Heart right ventricle (tissue), 16 donors: ENCODE results near the gene RNF152. TPM values are rescaled to one million over a fixed set of nuclear protein-coding genes. Genes with fewer than 3 reads are reported as not detected.

ENCODE experiments used
- ATAC-seq, 8 donors: fragments of 200-7000 bp; cut with Tn5 transposase; one replicate each; pipeline ENCODE4 v1.9.1; 2020; ENCODE audit warnings: mild to moderate bottlenecking in 8 of 8, moderate library complexity in 8 of 8, moderate number of reproducible peaks in 1 of 8
- DNase-seq, 2 donors: peaks; one replicate each; pipeline ENCODE4 v3.0.0-alpha.2; 2020
- H3K27ac ChIP-seq, 10 donors: fragments of 200-600 bp; sonication (generic) in 2 of 10; one replicate each; pipeline versions ENCODE4 v1.5.0 to v1.8.0; 2020 to 2022; ENCODE audit warnings: mild to moderate bottlenecking in 3 of 10
- H3K27me3 ChIP-seq, 7 donors: fragments of 200-600 bp; one replicate each; pipeline ENCODE4 v1.8.0; 2021 to 2022; ENCODE audit warnings: mild to moderate bottlenecking in 2 of 7
- H3K36me3 ChIP-seq, 9 donors: fragments of 200-600 bp; sonication (generic) in 1 of 9; one replicate each; pipeline versions ENCODE4 v1.5.0 to v1.8.0; 2020 to 2022; ENCODE audit warnings: mild to moderate bottlenecking in 2 of 9
- H3K4me1 ChIP-seq, 9 donors: fragments of 200-600 bp; sonication (generic) in 1 of 9; one replicate each; pipeline versions ENCODE4 v1.5.0 to v1.8.0; 2020 to 2022; ENCODE audit warnings: mild to moderate bottlenecking in 4 of 9
- H3K4me3 ChIP-seq, 10 donors: fragments of 200-600 bp; sonication (generic) in 2 of 10; one replicate each; pipeline versions ENCODE4 v1.5.0 to v1.8.0; 2020 to 2022; ENCODE audit warnings: mild to moderate bottlenecking in 7 of 10, moderate library complexity in 2 of 10
- H3K9me3 ChIP-seq, 11 donors: fragments of 200-600 bp in 10 of 11; sonication (generic) in 2 of 11; one replicate each; pipeline versions ENCODE4 v1.5.0 to v1.8.0; 2013 to 2022; ENCODE audit warnings: mild to moderate bottlenecking in 2 of 11, control low read depth in 1 of 11, moderate library complexity in 1 of 11
- CTCF ChIP-seq, 9 donors: fragments of 200-600 bp; sonication (generic) in 2 of 9; IDR thresholded peaks; one replicate each; pipeline versions ENCODE4 v1.5.0 to v1.8.0; 2021 to 2022; ENCODE audit warnings: antibody characterized with exemption in 9 of 9, mild to moderate bottlenecking in 5 of 9, moderate library complexity in 1 of 9
- WGBS, 2 donors: extraction: QIAGEN DNeasy Blood & Tissue Kit; methylation state at CpG; one replicate each; pipeline ENCODE4 v1.1.7; 2013; ENCODE audit warnings: inconsistent platforms in 1 of 2; 5-methylcytosine and 5-hydroxymethylcytosine counted together
- intact Hi-C, 10 donors: fragments of 100-400 bp; cut with DNase I; formaldehyde crosslinking; loops; one replicate each; pipeline versions ENCODE4 v1.11.1 to v1.14.2; 2022
- polyA plus RNA-seq, 2 donors: library from polyadenylated mRNA; stranded (reverse); fragments of 200-250 nt; gene quantifications; one replicate each; pipeline ENCODE4 v1.2.3, GENCODE V29; 2013
- total RNA-seq, 10 donors: library from RNA; stranded (reverse); fragmentation: NEBNext Ultra II Directional in 3 of 10; extraction: Animal tissue kit (Norgen Biotek cat#: 25700) in 3 of 10; gene quantifications; one replicate each; pipeline versions ENCODE4 v1.2.1 to v1.2.4, GENCODE V29; 2021 to 2023
- donor health status: Arrhythmogenic right ventricular cardiomyopathy.
- donor health status: ischemic (EF 13 %, LVEDD 7.1; RV severe dilation, severe dysfunction).
- donor health status: healthy with polysubstance abuse.
- donor health status: DM: no; HTN: yes; CAD: no.
- donor health status: DM: no; HTN: no; CAD: no.
- donor health status: ischemic (EF 25% LVEDD 6.9; RV normal size, moderate dysfunction).
- donor health status: ischemic (EF 25% LVEDD 5.7; RV mildly dilated, moderate dysfunction).
- donor health status: healthy.
- donor health status: DM: yes; HTN: yes; CAD: no.
- donor health status: Ischemic cardiomyopathy.
- donor health status: ischemic (EF 35%, LVEDD 5.7; RV mildly dilated, moderate dysfunction).
- donor health status: nonischemic (EF 11% LVEDD 7.7; RV severe dilation, severe dysfunction).
- donor health status: DM: yes; HTN: yes; CAD: no.
- donor health status: PGD.
- donor health status: ischemic (EF 29% LVEDD 5.4; RV normal size, mild dysfunction).
- donor health status: nonischemic (EF 23%, LVEDD 6.1; RV moderate dilation, normal function).

Gene RNF152
- total and polyA plus RNA-seq, 12 donors = 1.7 to 19.1 (median 10.9) TPM

- peak overlapping the region in 5 of 10 donors; percentile 32 to 96 (median 48) for H3K27ac ChIP-seq
- 66 to 84% methylated on average over 6 of the region's 6 CpGs for WGBS, 2 donors
- H3K36me3 ChIP-seq = peaks cover 0 to 80% (median 8%) of the 10 kb centered on the region in 9 donors
- H3K27me3 ChIP-seq = peaks cover 0 to 22% (median 0%) of the 10 kb centered on the region in 7 donors
- H3K4me1 ChIP-seq = peaks cover 0 to 88% (median 23%) of the 10 kb centered on the region in 9 donors
- TF ChIP-seq CTCF (IDR thresholded peaks at IDR 0.05) = no peak
- intact Hi-C loops = loop anchor here in 3 of 10 donors (5.0 to 10.0 kb wide), 3 partner anchors 56 to 236 kb away; no protein-coding TSS in a partner anchor
- no peak overlapping the region for H3K4me3 ChIP-seq
- DNase-seq = no peak
- ATAC-seq = no peak
- no peaks in the 10 kb centered on the region for H3K9me3 ChIP-seq
Measured at GRCh38 chr18:61887838-61888237, 5.0 kb downstream of the RNF152 start.

- no peak for TF ChIP-seq CTCF (IDR thresholded peaks at IDR 0.05)
- intact Hi-C loops = loop anchor here in 1 of 10 donors (10.0 kb wide), 1 partner anchor 129 kb away; no protein-coding TSS in a partner anchor
- Histone ChIP-seq H3K36me3 (peaks cover 0 to 54% (median 8%) of the 10 kb centered on the region in 9 donors), H3K4me1 (peaks cover 0 to 65% (median 6%) of the 10 kb centered on the region in 9 donors), H3K27ac (peak overlapping the region in 1 of 10 donors; percentile 16), H3K27me3 (no peaks in the 10 kb centered on the region), H3K4me3 (no peak overlapping the region), H3K9me3 (no peaks in the 10 kb centered on the region)
- 82 to 86% methylated on average over 2 of the region's 2 CpGs for WGBS, 2 donors
- ATAC-seq (no peak), DNase-seq (no peak)
Measured at GRCh38 chr18:61883547-61883946, 9.3 kb downstream of the RNF152 start.

- peaks cover 0 to 63% (median 4%) of the 10 kb centered on the region in 9 donors for H3K4me1 ChIP-seq
- H3K27me3 ChIP-seq = no peaks in the 10 kb centered on the region
- no peak overlapping the region for H3K4me3 ChIP-seq
- peaks cover 0 to 49% (median 6%) of the 10 kb centered on the region in 9 donors for H3K36me3 ChIP-seq
- H3K9me3 ChIP-seq = no peaks in the 10 kb centered on the region
- no peak overlapping the region for H3K27ac ChIP-seq
- no peak for DNase-seq
- ATAC-seq = peak in 2 of 8 donors; percentile 22 to 37
- intact Hi-C loops = loop anchor here in 1 of 10 donors (10.0 kb wide), 1 partner anchor 128 kb away; no protein-coding TSS in a partner anchor
- no peak for TF ChIP-seq CTCF (IDR thresholded peaks at IDR 0.05)
- WGBS, 2 donors = 82 to 87% methylated on average over 4 of the region's 4 CpGs
Measured at GRCh38 chr18:61882296-61883004, 10.4 kb downstream of the RNF152 start.

GRCh38 chr18:61876899-61877298 lies 15.9 kb downstream of the RNF152 start:
- no peak for ATAC-seq
- intact Hi-C loops = no loop called here
- no peak for DNase-seq
- Histone ChIP-seq H3K9me3 (no peaks in the 10 kb centered on the region), H3K4me3 (no peak overlapping the region), H3K36me3 (peaks cover 0 to 18% (median 0%) of the 10 kb centered on the region in 9 donors), H3K4me1 (peaks cover 0 to 46% (median 6%) of the 10 kb centered on the region in 9 donors), H3K27ac (no peak overlapping the region), H3K27me3 (no peaks in the 10 kb centered on the region)
- 89 to 90% methylated on average over 4 of the region's 4 CpGs for WGBS, 2 donors
- no peak for TF ChIP-seq CTCF (IDR thresholded peaks at IDR 0.05)
